ENCODE measurements around the gene CD2AP.

GRCh38 chr6:47464052-47464451 is 13.5 kb upstream of the CD2AP start:
- TF ChIP-seq CTCF (IDR thresholded peaks at IDR 0.05; ENCODE audit: low read depth, low read length, missing input control) (no peak), RAD21 (IDR thresholded peaks at IDR 0.05) (peak; percentile 50 to 54), MAX (IDR thresholded peaks at IDR 0.05) (peak; percentile 48), REST (IDR thresholded peaks at IDR 0.05) (peak; percentile 32), HNF4G (IDR thresholded peaks at IDR 0.05) (no peak), ZBTB33 (IDR thresholded peaks at IDR 0.05) (peak; percentile 93), SP1 (IDR thresholded peaks at IDR 0.05) (peak; percentile 51), YY1 (IDR thresholded peaks at IDR 0.05) (peak; percentile 69), TAF1 (conservative IDR thresholded peaks at IDR 0.05) (no peak), ATF3 (IDR thresholded peaks at IDR 0.05) (peak; percentile 55), GABPA (IDR thresholded peaks at IDR 0.05 in 1 of 2, conservative IDR thresholded peaks at IDR 0.05 in 1 of 2) (no peak)

Data from liver (tissue), 3 donors.